ENCODE measurements around the gene TMC4.
A peak's percentile ranks its signal among the peaks of the same experiment; 100 is the strongest.
"Not testable (repeated sequence)": the region's sequence is repeated elsewhere in the genome, so short reads cannot be mapped to it uniquely, and the experiment has no call there.

The TMC4 gene, protein sequence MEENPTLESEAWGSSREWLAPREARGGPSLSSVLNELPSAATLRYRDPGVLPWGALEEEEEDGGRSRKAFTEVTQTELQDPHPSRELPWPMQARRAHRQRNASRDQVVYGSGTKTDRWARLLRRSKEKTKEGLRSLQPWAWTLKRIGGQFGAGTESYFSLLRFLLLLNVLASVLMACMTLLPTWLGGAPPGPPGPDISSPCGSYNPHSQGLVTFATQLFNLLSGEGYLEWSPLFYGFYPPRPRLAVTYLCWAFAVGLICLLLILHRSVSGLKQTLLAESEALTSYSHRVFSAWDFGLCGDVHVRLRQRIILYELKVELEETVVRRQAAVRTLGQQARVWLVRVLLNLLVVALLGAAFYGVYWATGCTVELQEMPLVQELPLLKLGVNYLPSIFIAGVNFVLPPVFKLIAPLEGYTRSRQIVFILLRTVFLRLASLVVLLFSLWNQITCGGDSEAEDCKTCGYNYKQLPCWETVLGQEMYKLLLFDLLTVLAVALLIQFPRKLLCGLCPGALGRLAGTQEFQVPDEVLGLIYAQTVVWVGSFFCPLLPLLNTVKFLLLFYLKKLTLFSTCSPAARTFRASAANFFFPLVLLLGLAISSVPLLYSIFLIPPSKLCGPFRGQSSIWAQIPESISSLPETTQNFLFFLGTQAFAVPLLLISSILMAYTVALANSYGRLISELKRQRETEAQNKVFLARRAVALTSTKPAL

GRCh38 chr19:54172471-54173358, at the start of gene TMC4:
Gene TMC4, minus strand, starts transcription at chr19:54173160. Its CDS starts 43 bp downstream, at chr19:54173117.
- no peaks in the 10 kb centered on the region for H3K27me3 ChIP-seq (ENCODE audit: control insufficient read depth, insufficient read depth, low read length)
- H3K36me3 ChIP-seq (ENCODE audit: control insufficient read depth, insufficient read depth, low read length), result no peaks in the 10 kb centered on the region
- H3K4me1 ChIP-seq (ENCODE audit: control insufficient read depth, insufficient read depth, low read length), result peaks cover 10% of the 10 kb centered on the region
- H3K9ac ChIP-seq (ENCODE audit: low read length), result peak within 1 kb of the TSS; percentile 85
- H3K9me3 ChIP-seq (ENCODE audit: control insufficient read depth, low read length), result no peaks in the 10 kb centered on the region
- H3K4me3 ChIP-seq (ENCODE audit: low read length), result peak within 1 kb of the TSS; percentile 39

- not testable (repeated sequence) for H3K27me3 ChIP-seq (ENCODE audit: control insufficient read depth, insufficient read depth, low read length); H3K9me3 ChIP-seq (ENCODE audit: control insufficient read depth, low read length); H3K9ac ChIP-seq (ENCODE audit: low read length); H3K4me3 ChIP-seq (ENCODE audit: low read length); H3K36me3 ChIP-seq (ENCODE audit: control insufficient read depth, insufficient read depth, low read length); H3K4me1 ChIP-seq (ENCODE audit: control insufficient read depth, insufficient read depth, low read length)
Observed at GRCh38 chr19:54221947-54222346, 49.0 kb upstream of the TMC4 start.

- not testable (repeated sequence) for H3K36me3 ChIP-seq (ENCODE audit: control insufficient read depth, insufficient read depth, low read length); H3K27me3 ChIP-seq (ENCODE audit: control insufficient read depth, insufficient read depth, low read length); H3K9me3 ChIP-seq (ENCODE audit: control insufficient read depth, low read length); H3K9ac ChIP-seq (ENCODE audit: low read length); H3K4me1 ChIP-seq (ENCODE audit: control insufficient read depth, insufficient read depth, low read length); H3K4me3 ChIP-seq (ENCODE audit: low read length)
Observed at GRCh38 chr19:54219702-54220101, 46.7 kb upstream of the TMC4 start.

DNA sequence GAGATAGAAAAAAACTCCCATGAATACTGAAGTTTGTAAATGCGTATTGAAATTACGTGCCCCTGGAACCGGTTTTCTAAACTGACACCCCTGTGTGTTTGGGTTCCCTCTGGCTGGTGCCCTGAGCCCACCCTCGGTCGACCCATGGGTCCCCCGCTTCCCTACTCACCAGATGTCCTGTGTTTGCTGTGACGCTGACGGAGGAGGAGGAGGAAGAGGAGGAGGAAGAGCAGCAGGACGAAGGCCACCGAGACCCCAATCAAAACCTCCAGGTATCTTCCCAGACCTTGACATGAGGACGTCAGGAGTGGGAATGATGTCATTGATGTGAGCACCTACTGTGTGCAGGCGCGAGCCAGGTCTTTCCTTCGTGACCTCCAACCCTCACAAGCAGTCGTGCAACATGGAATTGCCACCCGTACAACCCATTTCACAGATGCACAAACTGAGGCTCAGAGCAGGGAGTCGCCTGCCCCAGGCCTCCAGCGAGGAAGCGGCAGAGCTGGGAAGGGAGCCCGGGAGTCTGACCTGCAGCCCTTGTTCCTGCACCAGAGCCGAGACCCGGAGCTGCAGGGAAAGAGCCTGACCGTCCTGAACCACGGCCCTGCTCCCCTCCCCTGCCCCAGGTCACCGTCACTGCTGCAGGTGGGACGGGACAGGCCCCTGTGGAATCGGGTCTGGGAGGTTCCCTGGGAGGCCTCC, 46.2 kb upstream of the TMC4 start:
- Histone ChIP-seq H3K4me1 (ENCODE audit: control insufficient read depth, insufficient read depth, low read length) (no peaks in the 10 kb centered on the region), H3K9me3 (ENCODE audit: control insufficient read depth, low read length) (no peaks in the 10 kb centered on the region), H3K27me3 (ENCODE audit: control insufficient read depth, insufficient read depth, low read length) (peaks cover 5% of the 10 kb centered on the region), H3K36me3 (ENCODE audit: control insufficient read depth, insufficient read depth, low read length) (no peaks in the 10 kb centered on the region), H3K9ac (ENCODE audit: low read length) (no peak overlapping the region), H3K4me3 (ENCODE audit: low read length) (no peak overlapping the region)

DNA sequence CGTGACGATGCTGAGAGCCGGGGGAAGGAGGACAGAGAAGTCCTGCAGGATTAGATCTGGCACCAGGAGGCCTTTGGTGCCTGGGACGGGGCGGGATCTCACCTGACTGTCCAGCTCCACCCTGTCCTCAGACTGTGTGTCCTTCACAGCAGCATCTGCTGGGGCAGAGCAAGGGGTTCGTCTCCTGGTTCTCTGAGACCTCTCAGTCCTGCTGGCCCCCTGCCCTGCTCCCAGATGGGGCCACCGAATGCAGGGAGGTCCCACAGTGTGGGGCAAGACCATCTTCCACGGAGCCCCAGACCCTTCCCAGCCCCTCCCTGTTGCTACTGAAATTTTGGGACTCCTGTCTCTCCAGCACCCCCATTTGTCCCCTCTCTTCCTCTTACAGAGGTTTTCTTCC, 45.3 kb upstream of the TMC4 start:
- Histone ChIP-seq H3K36me3 (ENCODE audit: control insufficient read depth, insufficient read depth, low read length) (no peaks in the 10 kb centered on the region), H3K9me3 (ENCODE audit: control insufficient read depth, low read length) (no peaks in the 10 kb centered on the region), H3K4me3 (ENCODE audit: low read length) (no peak overlapping the region), H3K4me1 (ENCODE audit: control insufficient read depth, insufficient read depth, low read length) (no peaks in the 10 kb centered on the region), H3K9ac (ENCODE audit: low read length) (no peak overlapping the region), H3K27me3 (ENCODE audit: control insufficient read depth, insufficient read depth, low read length) (peaks cover 5% of the 10 kb centered on the region)

- H3K27me3 ChIP-seq (ENCODE audit: control insufficient read depth, insufficient read depth, low read length); H3K4me1 ChIP-seq (ENCODE audit: control insufficient read depth, insufficient read depth, low read length); H3K9me3 ChIP-seq (ENCODE audit: control insufficient read depth, low read length); H3K9ac ChIP-seq (ENCODE audit: low read length); H3K4me3 ChIP-seq (ENCODE audit: low read length); H3K36me3 ChIP-seq (ENCODE audit: control insufficient read depth, insufficient read depth, low read length): not testable (repeated sequence)
Observed at GRCh38 chr19:54217517-54218247, 44.7 kb upstream of the TMC4 start.

DNA sequence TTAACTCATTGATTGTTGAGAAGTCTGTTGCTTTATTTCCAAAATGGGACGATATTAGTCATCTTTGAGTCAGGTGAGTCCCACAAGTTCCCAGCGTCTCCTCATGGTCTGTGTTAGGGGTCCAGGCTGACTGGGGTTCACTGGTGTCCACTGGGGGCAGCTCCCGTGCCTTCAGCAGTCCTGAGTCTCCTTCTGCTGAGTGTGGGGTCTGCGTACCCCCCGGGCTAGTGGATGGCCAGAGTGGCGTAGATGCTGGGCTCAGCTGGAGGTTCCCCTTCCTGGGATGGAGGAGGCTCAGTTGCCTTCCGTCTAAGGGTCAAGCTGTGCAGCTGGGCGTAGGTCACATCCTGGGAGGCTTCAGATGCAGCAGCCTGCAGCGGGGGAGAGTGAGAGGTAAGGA, 43.9 kb upstream of the TMC4 start:
- Histone ChIP-seq H3K4me3 (ENCODE audit: low read length) (no peak overlapping the region), H3K36me3 (ENCODE audit: control insufficient read depth, insufficient read depth, low read length) (no peaks in the 10 kb centered on the region), H3K9ac (ENCODE audit: low read length) (no peak overlapping the region), H3K9me3 (ENCODE audit: control insufficient read depth, low read length) (no peaks in the 10 kb centered on the region), H3K27me3 (ENCODE audit: control insufficient read depth, insufficient read depth, low read length) (no peaks in the 10 kb centered on the region), H3K4me1 (ENCODE audit: control insufficient read depth, insufficient read depth, low read length) (no peaks in the 10 kb centered on the region)

GRCh38 chr19:54214734-54215133, 41.8 kb upstream of the TMC4 start:
- H3K4me3 ChIP-seq (ENCODE audit: low read length); H3K9ac ChIP-seq (ENCODE audit: low read length); H3K27me3 ChIP-seq (ENCODE audit: control insufficient read depth, insufficient read depth, low read length); H3K9me3 ChIP-seq (ENCODE audit: control insufficient read depth, low read length); H3K36me3 ChIP-seq (ENCODE audit: control insufficient read depth, insufficient read depth, low read length): not testable (repeated sequence)
- peaks cover 16% of the 10 kb centered on the region for H3K4me1 ChIP-seq (ENCODE audit: control insufficient read depth, insufficient read depth, low read length)

GRCh38 chr19:54214217-54214616, 41.3 kb upstream of the TMC4 start:
- not testable (repeated sequence) for H3K27me3 ChIP-seq (ENCODE audit: control insufficient read depth, insufficient read depth, low read length); H3K9ac ChIP-seq (ENCODE audit: low read length); H3K4me3 ChIP-seq (ENCODE audit: low read length); H3K36me3 ChIP-seq (ENCODE audit: control insufficient read depth, insufficient read depth, low read length); H3K9me3 ChIP-seq (ENCODE audit: control insufficient read depth, low read length)
- H3K4me1 ChIP-seq (ENCODE audit: control insufficient read depth, insufficient read depth, low read length), result peaks cover 21% of the 10 kb centered on the region

DNA sequence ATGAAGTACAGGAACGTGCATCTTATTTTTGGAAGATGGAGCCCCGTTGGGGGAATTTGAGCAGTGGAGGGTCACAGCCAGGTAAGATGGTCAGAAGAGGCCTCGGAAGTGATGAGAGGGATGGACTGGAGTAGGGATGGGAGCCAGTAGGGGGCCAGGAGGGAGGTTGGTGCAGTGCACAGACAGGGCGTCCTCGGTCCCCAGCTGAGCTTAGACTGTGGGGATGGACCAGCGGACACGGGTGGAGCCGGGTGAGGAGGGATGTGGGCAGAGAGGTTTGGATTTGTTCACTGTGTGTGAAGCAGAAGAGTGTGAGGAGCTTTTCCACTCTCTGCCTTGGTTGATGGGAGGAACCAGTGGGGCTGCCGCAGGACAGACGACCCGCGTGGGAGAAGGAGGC, 38.3 kb upstream of the TMC4 start:
- Histone ChIP-seq H3K27me3 (ENCODE audit: control insufficient read depth, insufficient read depth, low read length) (no peaks in the 10 kb centered on the region), H3K9me3 (ENCODE audit: control insufficient read depth, low read length) (no peaks in the 10 kb centered on the region), H3K4me1 (ENCODE audit: control insufficient read depth, insufficient read depth, low read length) (peaks cover 43% of the 10 kb centered on the region), H3K36me3 (ENCODE audit: control insufficient read depth, insufficient read depth, low read length) (peaks cover 9% of the 10 kb centered on the region), H3K4me3 (ENCODE audit: low read length) (no peak overlapping the region), H3K9ac (ENCODE audit: low read length) (peak overlapping the region; percentile 8)

DNA sequence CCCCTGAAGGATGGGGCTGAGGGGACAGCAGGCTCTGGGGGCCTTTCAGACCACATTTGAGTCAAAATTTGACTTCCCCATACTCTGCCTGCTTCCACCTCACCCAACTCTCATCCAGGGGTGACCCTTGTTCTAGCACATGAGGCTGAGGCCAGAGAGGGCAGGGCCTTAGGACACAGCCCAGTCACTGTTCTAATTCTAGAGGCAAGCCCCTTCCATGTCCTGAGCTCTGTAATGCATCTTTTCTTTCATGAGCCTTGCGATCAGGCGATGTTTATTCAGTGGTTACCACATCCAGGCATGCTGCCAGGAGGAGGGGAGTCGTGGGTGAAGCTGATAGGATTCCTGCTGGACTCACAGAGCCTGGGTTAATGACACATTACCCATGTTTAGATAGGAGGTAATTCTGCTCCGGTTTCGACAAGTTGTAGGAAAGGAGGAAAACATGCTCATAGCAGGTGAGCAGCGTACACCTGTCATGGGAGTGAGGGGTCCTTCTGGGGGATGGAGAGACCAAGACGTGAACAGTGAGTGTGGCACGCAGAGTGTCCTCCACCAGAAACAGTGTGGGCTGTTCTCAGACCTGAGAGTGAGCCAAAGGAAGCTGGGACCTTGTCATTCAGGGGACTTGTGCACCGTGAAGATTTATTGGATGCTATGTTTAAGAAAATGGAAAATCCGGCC, 37.0 kb upstream of the TMC4 start:
- H3K36me3 ChIP-seq (ENCODE audit: control insufficient read depth, insufficient read depth, low read length), result peaks cover 9% of the 10 kb centered on the region
- H3K27me3 ChIP-seq (ENCODE audit: control insufficient read depth, insufficient read depth, low read length), result no peaks in the 10 kb centered on the region
- peak overlapping the region; percentile 42 for H3K9ac ChIP-seq (ENCODE audit: low read length)
- H3K4me3 ChIP-seq (ENCODE audit: low read length), result no peak overlapping the region
- peaks cover 46% of the 10 kb centered on the region for H3K4me1 ChIP-seq (ENCODE audit: control insufficient read depth, insufficient read depth, low read length)
- no peaks in the 10 kb centered on the region for H3K9me3 ChIP-seq (ENCODE audit: control insufficient read depth, low read length)
